CD14-positive monocyte (primary cell): ENCODE measurements around the gene ABHD5. TPM values are rescaled to one million over a fixed set of nuclear protein-coding genes. Genes with fewer than 3 reads are reported as not detected.

Experiments
- DNase-seq, 3 donors: peaks; one replicate each; pipeline ENCODE4 v3.0.0-alpha.2; 2011 to 2022
- H2AFZ ChIP-seq: 2 replicates; pipeline ENCODE4 v1.6.0; 2012; ENCODE audit warnings: mild to moderate bottlenecking, low read depth, low read length, inconsistent platforms; ENCODE audit not compliant: insufficient read depth, poor library complexity, severe bottlenecking
- H3K27ac ChIP-seq, 2 donors: 1 replicate in 1 of 2; 2 replicates in 1 of 2; pipeline ENCODE4 v1.5.1; 2012 to 2013; ENCODE audit warnings: low read length in 2 of 2, control low read depth in 1 of 2, inconsistent platforms in 1 of 2, low read depth in 1 of 2, mild to moderate bottlenecking in 1 of 2
- H3K27me3 ChIP-seq, 2 donors: one replicate each; pipeline versions ENCODE4 v1.6.0 to v1.6.1; 2011 to 2013; ENCODE audit warnings: low read length in 2 of 2; ENCODE audit not compliant: control insufficient read depth in 2 of 2, insufficient read depth in 2 of 2
- H3K36me3 ChIP-seq, 2 donors: replicated peaks in 1 of 2; 1 replicate in 1 of 2; 2 replicates in 1 of 2; pipeline versions ENCODE4 v1.5.1 to v1.6.1; 2012 to 2013; ENCODE audit warnings: low read length in 2 of 2, control low read depth in 1 of 2, inconsistent platforms in 1 of 2, mild to moderate bottlenecking in 1 of 2; ENCODE audit not compliant: insufficient read depth in 2 of 2, control insufficient read depth in 1 of 2
- H3K4me1 ChIP-seq, 2 donors: 1 replicate in 1 of 2; 2 replicates in 1 of 2; pipeline versions ENCODE4 v1.5.1 to v1.6.1; 2012 to 2013; ENCODE audit warnings: low read length in 2 of 2, control low read depth in 1 of 2, inconsistent platforms in 1 of 2, mild to moderate bottlenecking in 1 of 2, moderate library complexity in 1 of 2; ENCODE audit not compliant: insufficient read depth in 2 of 2, control insufficient read depth in 1 of 2
- H3K4me2 ChIP-seq: replicated peaks from 2 replicates; pipeline ENCODE3; 2012; ENCODE audit warnings: low read length, moderate library complexity, mild to moderate bottlenecking; ENCODE audit not compliant: poor library complexity, severe bottlenecking; ENCODE audit errors: extremely low read depth
- H3K4me3 ChIP-seq, 3 experiments: fragments of 200-600 bp in 1 of 3; sonication (generic) in 1 of 3; replicated peaks in 1 of 3; 1 replicate in 2 of 3; 2 replicates in 1 of 3; pipeline ENCODE4 v1.5.1; 2011 to 2013; ENCODE audit warnings: low read length in 3 of 3, mild to moderate bottlenecking in 3 of 3, control low read depth in 2 of 3, low read depth in 2 of 3, inconsistent platforms in 1 of 3, moderate library complexity in 1 of 3
- H3K79me2 ChIP-seq: 2 replicates; pipeline ENCODE4 v1.6.0; 2012; ENCODE audit warnings: mild to moderate bottlenecking, control low read depth, inconsistent platforms, low read length, moderate library complexity; ENCODE audit not compliant: insufficient read depth
- H3K9ac ChIP-seq: 2 replicates; pipeline ENCODE4 v1.6.0; 2017; ENCODE audit warnings: low read length, mild to moderate bottlenecking; ENCODE audit not compliant: insufficient read depth, poor library complexity, severe bottlenecking
- H3K9me3 ChIP-seq, 2 donors: replicated peaks in 1 of 2; 1 replicate in 1 of 2; 2 replicates in 1 of 2; pipeline versions ENCODE4 v1.5.1 to v1.6.1; 2012 to 2013; ENCODE audit warnings: low read length in 2 of 2, control low read depth in 1 of 2; ENCODE audit not compliant: control insufficient read depth in 1 of 2, insufficient read depth in 1 of 2
- H4K20me1 ChIP-seq: 2 replicates; pipeline ENCODE4 v1.6.0; 2012; ENCODE audit warnings: mild to moderate bottlenecking, low read length, control low read depth, moderate library complexity; ENCODE audit not compliant: insufficient read depth
- H3K27ac Mint-ChIP-seq, 7 donors: one replicate each; pipeline ENCODE4 v1.8.0; 2020; ENCODE audit warnings: mild to moderate bottlenecking in 7 of 7, mixed read lengths in 7 of 7, moderate library complexity in 6 of 7, inconsistent platforms in 2 of 7
- H3K27me3 Mint-ChIP-seq, 3 donors: one replicate each; pipeline ENCODE4 v1.8.0; 2021 to 2022; ENCODE audit warnings: low read depth in 3 of 3, mild to moderate bottlenecking in 3 of 3, mixed read lengths in 3 of 3, moderate library complexity in 3 of 3, inconsistent platforms in 1 of 3
- H3K36me3 Mint-ChIP-seq, 2 donors: one replicate each; pipeline ENCODE4 v1.8.0; 2020; ENCODE audit warnings: mixed read lengths in 2 of 2, inconsistent platforms in 1 of 2, mild to moderate bottlenecking in 1 of 2
- H3K4me1 Mint-ChIP-seq: one replicate; pipeline ENCODE4 v1.8.0; 2020; ENCODE audit warnings: mild to moderate bottlenecking, mixed read lengths
- H3K4me3 Mint-ChIP-seq, 2 donors: one replicate each; pipeline ENCODE4 v1.8.0; 2020; ENCODE audit warnings: mild to moderate bottlenecking in 2 of 2, mixed read lengths in 2 of 2, moderate library complexity in 1 of 2
- H3K9me3 Mint-ChIP-seq, 7 donors: one replicate each; pipeline ENCODE4 v1.8.0; 2020 to 2022; ENCODE audit warnings: mixed read lengths in 7 of 7, mild to moderate bottlenecking in 6 of 7, moderate library complexity in 6 of 7, inconsistent platforms in 2 of 7
- WGBS: methylation state at CpG from one replicate; pipeline ENCODE4 v1.1.5; 2013; ENCODE audit warnings: missing lambda C conversion rate; ENCODE audit not compliant: insufficient coverage; 5-methylcytosine and 5-hydroxymethylcytosine counted together
- intact Hi-C, 2 donors: fragments of 100-400 bp; cut with micrococcal nuclease; formaldehyde crosslinking; loops; one replicate each; pipeline versions ENCODE4 v1.15.0 to v1.15.1; 2023
- polyA plus RNA-seq, 3 donors: library from polyadenylated mRNA; depleted of rRNA in 1 of 3; unstranded in 2 of 3; stranded (reverse) in 1 of 3; fragments of 300-500 nt in 2 of 3; fragments of >200 nt in 1 of 3; fragmentation: Illumina TruSeq in 2 of 3; gene quantifications; 1 replicate in 2 of 3; 2 replicates in 1 of 3; pipeline ENCODE4 v1.2.3, GENCODE V29; 2012 to 2021
- TF ChIP-seq, protein P1 (sequence below): fragments of 200-600 bp; IDR thresholded peaks from one replicate; pipeline ENCODE4 v1.8.0; 2022; ENCODE audit warnings: antibody characterized with exemption, mild to moderate bottlenecking

The ABHD5 gene
- polyA plus RNA-seq, 3 donors, result 32.9 to 40.0 (median 34.5) TPM

DNA sequence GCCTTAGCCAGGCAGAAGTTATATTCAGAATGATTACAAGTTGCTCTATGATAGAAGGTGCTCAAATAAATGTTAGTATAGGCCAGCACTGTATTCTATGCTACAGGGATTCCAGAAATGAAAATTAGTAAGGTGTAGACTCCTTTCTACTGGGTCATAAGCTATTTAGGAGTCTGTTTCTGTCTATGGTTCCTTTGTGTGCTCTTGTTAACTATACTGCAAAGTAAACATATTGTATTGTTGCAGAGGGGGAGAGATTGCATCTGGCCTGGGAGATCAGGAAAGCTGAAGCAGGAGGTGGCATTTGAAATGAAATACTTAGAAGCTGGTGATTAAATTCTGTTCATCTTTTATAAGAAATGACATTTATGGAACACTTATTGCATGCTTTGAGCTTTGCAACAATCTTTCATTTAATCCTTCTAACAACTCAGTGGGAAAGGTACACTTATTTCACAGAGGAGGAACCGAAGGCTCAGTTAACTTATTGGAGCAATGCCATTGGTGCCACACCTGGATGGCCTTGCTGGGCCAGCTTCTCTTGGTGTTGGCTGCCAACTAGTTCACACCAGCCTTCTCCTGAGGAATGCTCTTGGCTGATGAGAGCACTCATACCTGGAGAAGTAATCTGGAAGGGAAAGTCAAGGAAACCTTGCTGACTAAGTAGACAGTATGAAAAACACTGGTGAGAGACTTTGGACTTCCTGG is 39.1 kb downstream of the ABHD5 start:
- TF ChIP-seq, protein P1, sequence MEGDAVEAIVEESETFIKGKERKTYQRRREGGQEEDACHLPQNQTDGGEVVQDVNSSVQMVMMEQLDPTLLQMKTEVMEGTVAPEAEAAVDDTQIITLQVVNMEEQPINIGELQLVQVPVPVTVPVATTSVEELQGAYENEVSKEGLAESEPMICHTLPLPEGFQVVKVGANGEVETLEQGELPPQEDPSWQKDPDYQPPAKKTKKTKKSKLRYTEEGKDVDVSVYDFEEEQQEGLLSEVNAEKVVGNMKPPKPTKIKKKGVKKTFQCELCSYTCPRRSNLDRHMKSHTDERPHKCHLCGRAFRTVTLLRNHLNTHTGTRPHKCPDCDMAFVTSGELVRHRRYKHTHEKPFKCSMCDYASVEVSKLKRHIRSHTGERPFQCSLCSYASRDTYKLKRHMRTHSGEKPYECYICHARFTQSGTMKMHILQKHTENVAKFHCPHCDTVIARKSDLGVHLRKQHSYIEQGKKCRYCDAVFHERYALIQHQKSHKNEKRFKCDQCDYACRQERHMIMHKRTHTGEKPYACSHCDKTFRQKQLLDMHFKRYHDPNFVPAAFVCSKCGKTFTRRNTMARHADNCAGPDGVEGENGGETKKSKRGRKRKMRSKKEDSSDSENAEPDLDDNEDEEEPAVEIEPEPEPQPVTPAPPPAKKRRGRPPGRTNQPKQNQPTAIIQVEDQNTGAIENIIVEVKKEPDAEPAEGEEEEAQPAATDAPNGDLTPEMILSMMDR, result no peak
- Mint-ChIP-seq H3K4me1 (no peaks in the 10 kb centered on the region), H3K36me3 (peaks cover 65 to 69% of the 10 kb centered on the region in 2 donors), H3K27me3 (peaks cover 0 to 2% (median 0%) of the 10 kb centered on the region in 3 donors), H3K9me3 (no peaks in the 10 kb centered on the region), H3K4me3 (no peak overlapping the region), H3K27ac (no peak overlapping the region)
- no peaks in the 10 kb centered on the region for H3K4me1 ChIP-seq
- no peak for DNase-seq
- no peak overlapping the region for H3K27ac ChIP-seq
- H3K27me3 ChIP-seq, result no peaks in the 10 kb centered on the region
- no peak overlapping the region for H3K4me3 ChIP-seq
- no peak overlapping the region for H3K4me2 ChIP-seq
- no peaks in the 10 kb centered on the region for H3K9me3 ChIP-seq
- WGBS, result 100% methylated on average over 1 of the region's 1 CpG
- no peaks in the 10 kb centered on the region for H4K20me1 ChIP-seq
- peaks cover 24 to 80% of the 10 kb centered on the region in 2 donors for H3K36me3 ChIP-seq
- intact Hi-C loops, result no loop called here
- no peaks in the 10 kb centered on the region for H3K79me2 ChIP-seq
- H2AFZ ChIP-seq, result no peak overlapping the region
- no peak overlapping the region for H3K9ac ChIP-seq

DNA sequence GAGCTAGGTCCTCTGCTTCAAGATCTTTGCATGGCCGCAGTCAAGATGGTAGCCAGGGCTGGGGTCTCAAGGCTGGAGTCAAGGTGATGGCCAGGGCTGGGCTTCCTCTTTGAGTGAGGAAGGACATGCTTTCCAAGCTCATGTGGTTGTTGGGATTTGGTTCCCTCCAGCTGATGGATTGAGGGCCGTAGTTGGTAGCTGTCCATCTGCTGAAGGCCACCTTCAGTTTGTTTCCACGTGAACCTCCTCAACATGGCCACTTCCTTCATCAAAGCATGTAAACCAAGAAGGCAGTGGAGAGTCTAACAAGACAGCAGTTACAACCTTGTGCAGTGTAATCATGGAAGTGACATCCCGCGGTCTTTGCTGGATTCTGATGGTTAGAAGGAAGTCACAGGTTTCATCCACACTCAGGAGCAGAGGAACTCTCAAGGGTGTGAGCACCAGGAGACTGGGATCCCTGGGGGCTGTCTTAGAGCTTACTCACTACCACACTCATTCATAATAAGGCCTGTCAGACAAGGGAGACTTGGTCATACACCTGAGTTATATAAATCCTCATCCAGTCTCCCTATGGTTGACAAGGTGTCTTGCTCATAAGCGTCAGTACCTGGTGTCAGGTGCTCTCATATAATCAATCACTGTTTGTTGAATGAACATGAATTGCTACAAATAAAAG is 42.1 kb downstream of the ABHD5 start:
- H3K4me2 ChIP-seq, result no peak overlapping the region
- H3K27me3 ChIP-seq, result no peaks in the 10 kb centered on the region
- Mint-ChIP-seq H3K36me3 (peaks cover 53 to 58% of the 10 kb centered on the region in 2 donors), H3K4me3 (no peak overlapping the region), H3K27ac (no peak overlapping the region), H3K9me3 (no peaks in the 10 kb centered on the region), H3K27me3 (peaks cover 0 to 2% (median 0%) of the 10 kb centered on the region in 3 donors), H3K4me1 (no peaks in the 10 kb centered on the region)
- no peaks in the 10 kb centered on the region for H3K4me1 ChIP-seq
- H3K79me2 ChIP-seq, result no peaks in the 10 kb centered on the region
- TF ChIP-seq, protein P1, result no peak
- DNase-seq, result no peak
- peaks cover 18 to 70% of the 10 kb centered on the region in 2 donors for H3K36me3 ChIP-seq
- H3K9me3 ChIP-seq, result no peaks in the 10 kb centered on the region
- H4K20me1 ChIP-seq, result no peaks in the 10 kb centered on the region
- 100% methylated on average over 1 of the region's 6 CpGs for WGBS
- H3K9ac ChIP-seq, result no peak overlapping the region
- no peak overlapping the region for H3K27ac ChIP-seq
- H2AFZ ChIP-seq, result no peak overlapping the region
- H3K4me3 ChIP-seq, result no peak overlapping the region
- intact Hi-C loops, result no loop called here
